Measurements from ENCODE around the gene RCSD1.
A peak's percentile ranks its signal among the peaks of the same experiment; 100 is the strongest.

RCSD1 gene

GRCh38 chr1:167621780-167622313 is 8.2 kb upstream of the RCSD1 start:
- no peaks in the 10 kb centered on the region for H3K9me3 ChIP-seq (ENCODE audit: insufficient read depth, low read length)
- no peak overlapping the region for H3K27ac ChIP-seq (ENCODE audit: low read depth, low read length)
- H3K4me2 ChIP-seq (ENCODE audit: low read depth, low read length, poor library complexity, severe bottlenecking): no peak overlapping the region
- no peaks in the 10 kb centered on the region for H3K79me2 ChIP-seq (ENCODE audit: insufficient read depth, low read length)
- no peaks in the 10 kb centered on the region for H3K27me3 ChIP-seq (ENCODE audit: low read length)
- no peaks in the 10 kb centered on the region for H3K9me2 ChIP-seq (replicated peaks; ENCODE audit: insufficient read depth, low read length)
- H3K4me3 ChIP-seq (ENCODE audit: insufficient read depth, low read length, poor library complexity, severe bottlenecking): no peak overlapping the region
- TF ChIP-seq CTCF (IDR thresholded peaks at IDR 0.05; ENCODE audit: insufficient read depth, low read length, poor library complexity, severe bottlenecking): no peak
- no peak for TF ChIP-seq EZH2phosphoT487 (conservative IDR thresholded peaks at IDR 0.05; ENCODE audit: low read length)
- no peak overlapping the region for H2AFZ ChIP-seq (ENCODE audit: low read depth, low read length, severe bottlenecking)
- H3K9ac ChIP-seq (ENCODE audit: low read length): no peak overlapping the region
- H4K20me1 ChIP-seq (ENCODE audit: low read depth, low read length): no peaks in the 10 kb centered on the region
- H3K36me3 ChIP-seq (ENCODE audit: low read length): no peaks in the 10 kb centered on the region
- peaks cover 12% of the 10 kb centered on the region for H3F3A ChIP-seq (ENCODE audit: insufficient read depth)

- Histone ChIP-seq H3K9ac (ENCODE audit: low read length) (no peak overlapping the region), H2AFZ (ENCODE audit: low read depth, low read length, severe bottlenecking) (no peak overlapping the region), H3F3A (ENCODE audit: insufficient read depth) (peaks cover 26% of the 10 kb centered on the region), H3K27me3 (ENCODE audit: low read length) (no peaks in the 10 kb centered on the region), H3K4me3 (ENCODE audit: insufficient read depth, low read length, poor library complexity, severe bottlenecking) (no peak overlapping the region), H3K4me2 (ENCODE audit: low read depth, low read length, poor library complexity, severe bottlenecking) (no peak overlapping the region), H3K79me2 (ENCODE audit: insufficient read depth, low read length) (no peaks in the 10 kb centered on the region), H4K20me1 (ENCODE audit: low read depth, low read length) (no peaks in the 10 kb centered on the region), H3K9me3 (ENCODE audit: insufficient read depth, low read length) (no peaks in the 10 kb centered on the region), H3K9me2 (replicated peaks; ENCODE audit: insufficient read depth, low read length) (no peaks in the 10 kb centered on the region), H3K36me3 (ENCODE audit: low read length) (no peaks in the 10 kb centered on the region), H3K27ac (ENCODE audit: low read depth, low read length) (no peak overlapping the region)
- no peak for TF ChIP-seq EZH2phosphoT487 (conservative IDR thresholded peaks at IDR 0.05; ENCODE audit: low read length)
Observed at GRCh38 chr1:167623951-167624350, 6.1 kb upstream of the RCSD1 start.

GRCh38 chr1:167625040-167625823 is 4.8 kb upstream of the RCSD1 start:
- Histone ChIP-seq H3K36me3 (ENCODE audit: low read length) (no peaks in the 10 kb centered on the region), H3K27ac (ENCODE audit: low read depth, low read length) (0 out of 2 replicates have a peak overlapping the region, but pooled peaks have one; percentile 15), H3K9ac (ENCODE audit: low read length) (no peak overlapping the region), H3K4me2 (ENCODE audit: low read depth, low read length, poor library complexity, severe bottlenecking) (no peak overlapping the region), H2AFZ (ENCODE audit: low read depth, low read length, severe bottlenecking) (no peak overlapping the region), H3K9me3 (ENCODE audit: insufficient read depth, low read length) (no peaks in the 10 kb centered on the region), H4K20me1 (ENCODE audit: low read depth, low read length) (no peaks in the 10 kb centered on the region), H3K9me2 (replicated peaks; ENCODE audit: insufficient read depth, low read length) (no peaks in the 10 kb centered on the region), H3K79me2 (ENCODE audit: insufficient read depth, low read length) (peaks cover 6% of the 10 kb centered on the region; the same call in 1 of the 2 replicates), H3K27me3 (ENCODE audit: low read length) (no peaks in the 10 kb centered on the region), H3K4me3 (ENCODE audit: insufficient read depth, low read length, poor library complexity, severe bottlenecking) (no peak overlapping the region), H3F3A (ENCODE audit: insufficient read depth) (peaks cover 31% of the 10 kb centered on the region)
- TF ChIP-seq EZH2phosphoT487 (conservative IDR thresholded peaks at IDR 0.05; ENCODE audit: low read length) (no peak), CTCF (IDR thresholded peaks at IDR 0.05; ENCODE audit: insufficient read depth, low read length, poor library complexity, severe bottlenecking) (no peak)

- H3K9ac ChIP-seq (ENCODE audit: low read length): peak overlapping the region; percentile 94
- H3F3A ChIP-seq (ENCODE audit: insufficient read depth): peaks cover 26% of the 10 kb centered on the region
- H3K79me2 ChIP-seq (ENCODE audit: insufficient read depth, low read length): peaks cover 29% of the 10 kb centered on the region
- H3K27ac ChIP-seq (ENCODE audit: low read depth, low read length): peak overlapping the region; percentile 97
- H3K9me2 ChIP-seq (replicated peaks; ENCODE audit: insufficient read depth, low read length): no peaks in the 10 kb centered on the region
- H4K20me1 ChIP-seq (ENCODE audit: low read depth, low read length): no peaks in the 10 kb centered on the region
- no peaks in the 10 kb centered on the region for H3K27me3 ChIP-seq (ENCODE audit: low read length)
- no peaks in the 10 kb centered on the region for H3K36me3 ChIP-seq (ENCODE audit: low read length)
- peak overlapping the region; percentile 85 for H3K4me2 ChIP-seq (ENCODE audit: low read depth, low read length, poor library complexity, severe bottlenecking)
- peak overlapping the region; percentile 20 for H3K4me3 ChIP-seq (ENCODE audit: insufficient read depth, low read length, poor library complexity, severe bottlenecking)
- H3K9me3 ChIP-seq (ENCODE audit: insufficient read depth, low read length): no peaks in the 10 kb centered on the region
- peak overlapping the region; percentile 37 for H2AFZ ChIP-seq (ENCODE audit: low read depth, low read length, severe bottlenecking)
- TF ChIP-seq EZH2phosphoT487 (conservative IDR thresholded peaks at IDR 0.05; ENCODE audit: low read length) (no peak), CTCF (IDR thresholded peaks at IDR 0.05; ENCODE audit: insufficient read depth, low read length, poor library complexity, severe bottlenecking) (no peak)
Observed at GRCh38 chr1:167627615-167627864, 2.5 kb upstream of the RCSD1 start.
